CD14-positive monocyte (primary cell): ENCODE results near the gene NR3C1. TPM values are rescaled to one million over a fixed set of nuclear protein-coding genes. Genes with fewer than 3 reads are reported as not detected.

Experiments
- DNase-seq, 3 donors: peaks; one replicate each; pipeline ENCODE4 v3.0.0-alpha.2; 2011 to 2022
- H2AFZ ChIP-seq: 2 replicates; pipeline ENCODE4 v1.6.0; 2012; ENCODE audit warnings: mild to moderate bottlenecking, low read depth, low read length, inconsistent platforms; ENCODE audit not compliant: insufficient read depth, poor library complexity, severe bottlenecking
- H3K27ac ChIP-seq, 2 donors: 1 replicate in 1 of 2; 2 replicates in 1 of 2; pipeline ENCODE4 v1.5.1; 2012 to 2013; ENCODE audit warnings: low read length in 2 of 2, control low read depth in 1 of 2, inconsistent platforms in 1 of 2, low read depth in 1 of 2, mild to moderate bottlenecking in 1 of 2
- H3K27me3 ChIP-seq, 2 donors: one replicate each; pipeline versions ENCODE4 v1.6.0 to v1.6.1; 2011 to 2013; ENCODE audit warnings: low read length in 2 of 2; ENCODE audit not compliant: control insufficient read depth in 2 of 2, insufficient read depth in 2 of 2
- H3K36me3 ChIP-seq, 2 donors: replicated peaks in 1 of 2; 1 replicate in 1 of 2; 2 replicates in 1 of 2; pipeline versions ENCODE4 v1.5.1 to v1.6.1; 2012 to 2013; ENCODE audit warnings: low read length in 2 of 2, control low read depth in 1 of 2, inconsistent platforms in 1 of 2, mild to moderate bottlenecking in 1 of 2; ENCODE audit not compliant: insufficient read depth in 2 of 2, control insufficient read depth in 1 of 2
- H3K4me1 ChIP-seq, 2 donors: 1 replicate in 1 of 2; 2 replicates in 1 of 2; pipeline versions ENCODE4 v1.5.1 to v1.6.1; 2012 to 2013; ENCODE audit warnings: low read length in 2 of 2, control low read depth in 1 of 2, inconsistent platforms in 1 of 2, mild to moderate bottlenecking in 1 of 2, moderate library complexity in 1 of 2; ENCODE audit not compliant: insufficient read depth in 2 of 2, control insufficient read depth in 1 of 2
- H3K4me2 ChIP-seq: replicated peaks from 2 replicates; pipeline ENCODE3; 2012; ENCODE audit warnings: low read length, moderate library complexity, mild to moderate bottlenecking; ENCODE audit not compliant: poor library complexity, severe bottlenecking; ENCODE audit errors: extremely low read depth
- H3K4me3 ChIP-seq, 3 experiments: fragments of 200-600 bp in 1 of 3; sonication (generic) in 1 of 3; replicated peaks in 1 of 3; 1 replicate in 2 of 3; 2 replicates in 1 of 3; pipeline ENCODE4 v1.5.1; 2011 to 2013; ENCODE audit warnings: low read length in 3 of 3, mild to moderate bottlenecking in 3 of 3, control low read depth in 2 of 3, low read depth in 2 of 3, inconsistent platforms in 1 of 3, moderate library complexity in 1 of 3
- H3K79me2 ChIP-seq: 2 replicates; pipeline ENCODE4 v1.6.0; 2012; ENCODE audit warnings: mild to moderate bottlenecking, control low read depth, inconsistent platforms, low read length, moderate library complexity; ENCODE audit not compliant: insufficient read depth
- H3K9ac ChIP-seq: 2 replicates; pipeline ENCODE4 v1.6.0; 2017; ENCODE audit warnings: low read length, mild to moderate bottlenecking; ENCODE audit not compliant: insufficient read depth, poor library complexity, severe bottlenecking
- H3K9me3 ChIP-seq, 2 donors: replicated peaks in 1 of 2; 1 replicate in 1 of 2; 2 replicates in 1 of 2; pipeline versions ENCODE4 v1.5.1 to v1.6.1; 2012 to 2013; ENCODE audit warnings: low read length in 2 of 2, control low read depth in 1 of 2; ENCODE audit not compliant: control insufficient read depth in 1 of 2, insufficient read depth in 1 of 2
- H4K20me1 ChIP-seq: 2 replicates; pipeline ENCODE4 v1.6.0; 2012; ENCODE audit warnings: mild to moderate bottlenecking, low read length, control low read depth, moderate library complexity; ENCODE audit not compliant: insufficient read depth
- H3K27ac Mint-ChIP-seq, 7 donors: one replicate each; pipeline ENCODE4 v1.8.0; 2020; ENCODE audit warnings: mild to moderate bottlenecking in 7 of 7, mixed read lengths in 7 of 7, moderate library complexity in 6 of 7, inconsistent platforms in 2 of 7
- H3K27me3 Mint-ChIP-seq, 3 donors: one replicate each; pipeline ENCODE4 v1.8.0; 2021 to 2022; ENCODE audit warnings: low read depth in 3 of 3, mild to moderate bottlenecking in 3 of 3, mixed read lengths in 3 of 3, moderate library complexity in 3 of 3, inconsistent platforms in 1 of 3
- H3K36me3 Mint-ChIP-seq, 2 donors: one replicate each; pipeline ENCODE4 v1.8.0; 2020; ENCODE audit warnings: mixed read lengths in 2 of 2, inconsistent platforms in 1 of 2, mild to moderate bottlenecking in 1 of 2
- H3K4me1 Mint-ChIP-seq: one replicate; pipeline ENCODE4 v1.8.0; 2020; ENCODE audit warnings: mild to moderate bottlenecking, mixed read lengths
- H3K4me3 Mint-ChIP-seq, 2 donors: one replicate each; pipeline ENCODE4 v1.8.0; 2020; ENCODE audit warnings: mild to moderate bottlenecking in 2 of 2, mixed read lengths in 2 of 2, moderate library complexity in 1 of 2
- H3K9me3 Mint-ChIP-seq, 7 donors: one replicate each; pipeline ENCODE4 v1.8.0; 2020 to 2022; ENCODE audit warnings: mixed read lengths in 7 of 7, mild to moderate bottlenecking in 6 of 7, moderate library complexity in 6 of 7, inconsistent platforms in 2 of 7
- CTCF ChIP-seq: fragments of 200-600 bp; IDR thresholded peaks from one replicate; pipeline ENCODE4 v1.8.0; 2022; ENCODE audit warnings: antibody characterized with exemption, mild to moderate bottlenecking
- WGBS: methylation state at CpG from one replicate; pipeline ENCODE4 v1.1.5; 2013; ENCODE audit warnings: missing lambda C conversion rate; ENCODE audit not compliant: insufficient coverage; 5-methylcytosine and 5-hydroxymethylcytosine counted together
- intact Hi-C, 2 donors: fragments of 100-400 bp; cut with micrococcal nuclease; formaldehyde crosslinking; loops; one replicate each; pipeline versions ENCODE4 v1.15.0 to v1.15.1; 2023
- polyA plus RNA-seq, 3 donors: library from polyadenylated mRNA; depleted of rRNA in 1 of 3; unstranded in 2 of 3; stranded (reverse) in 1 of 3; fragments of 300-500 nt in 2 of 3; fragments of >200 nt in 1 of 3; fragmentation: Illumina TruSeq in 2 of 3; gene quantifications; 1 replicate in 2 of 3; 2 replicates in 1 of 3; pipeline ENCODE4 v1.2.3, GENCODE V29; 2012 to 2021

NR3C1 gene
- polyA plus RNA-seq, 3 donors, result 25.4 to 82.8 (median 75.1) TPM

GRCh38 chr5:143338658-143339366 is 64.7 kb downstream of the NR3C1 start:
- no peaks in the 10 kb centered on the region for H3K27me3 ChIP-seq
- Mint-ChIP-seq H3K27me3 (no peaks in the 10 kb centered on the region), H3K4me1 (peaks cover 21% of the 10 kb centered on the region), H3K4me3 (no peak overlapping the region), H3K9me3 (peaks cover 0 to 3% (median 0%) of the 10 kb centered on the region in 7 donors), H3K36me3 (peaks cover 22 to 24% of the 10 kb centered on the region in 2 donors), H3K27ac (peak overlapping the region in 4 of 7 donors; percentile 10 to 87 (median 48))
- no peaks in the 10 kb centered on the region for H3K9me3 ChIP-seq
- DNase-seq, result peak in 1 of 3 donors; percentile 48
- H3K36me3 ChIP-seq, result peaks cover 0 to 32% of the 10 kb centered on the region in 2 donors
- H3K4me1 ChIP-seq, result no peaks in the 10 kb centered on the region
- WGBS, result no CpG with 5 or more reads among the region's 2 CpGs
- H3K4me3 ChIP-seq, result no peak overlapping the region
- no peak overlapping the region for H2AFZ ChIP-seq
- peaks cover 96% of the 10 kb centered on the region for H4K20me1 ChIP-seq
- H3K79me2 ChIP-seq, result peaks cover 95% of the 10 kb centered on the region
- H3K27ac ChIP-seq, result peak overlapping the region in 1 of 2 donors; percentile 20
- no peak for TF ChIP-seq CTCF
- intact Hi-C loops, result no loop called here
- H3K9ac ChIP-seq, result no peak overlapping the region
- no peak overlapping the region for H3K4me2 ChIP-seq

- H3K4me3 ChIP-seq, result no peak overlapping the region
- Mint-ChIP-seq H3K4me3 (no peak overlapping the region), H3K27ac (no peak overlapping the region), H3K36me3 (peaks cover 28 to 29% of the 10 kb centered on the region in 2 donors), H3K27me3 (no peaks in the 10 kb centered on the region), H3K4me1 (peaks cover 18% of the 10 kb centered on the region), H3K9me3 (peaks cover 0 to 4% (median 0%) of the 10 kb centered on the region in 7 donors)
- intact Hi-C loops, result no loop called here
- H3K36me3 ChIP-seq, result peaks cover 0 to 32% of the 10 kb centered on the region in 2 donors
- no peaks in the 10 kb centered on the region for H3K4me1 ChIP-seq
- H4K20me1 ChIP-seq, result peaks cover 87% of the 10 kb centered on the region
- H3K27me3 ChIP-seq, result no peaks in the 10 kb centered on the region
- no peak overlapping the region for H3K27ac ChIP-seq
- no peak for DNase-seq
- no peaks in the 10 kb centered on the region for H3K9me3 ChIP-seq
- H3K79me2 ChIP-seq, result peaks cover 87% of the 10 kb centered on the region
- H2AFZ ChIP-seq, result no peak overlapping the region
- TF ChIP-seq CTCF, result no peak
- no peak overlapping the region for H3K4me2 ChIP-seq
- WGBS, result no CpG with 5 or more reads among the region's 3 CpGs
- H3K9ac ChIP-seq, result no peak overlapping the region
Observed at GRCh38 chr5:143337946-143338345, 65.5 kb downstream of the NR3C1 start.
